Lower leg skin (tissue), 3 donors: ENCODE measurements around the gene BABAM2.

Experiments
- POLR2A ChIP-seq, 2 donors: fragments of 450-650 bp; IDR thresholded peaks; one replicate each; pipeline ENCODE4 v1.6.1; 2016 to 2017; ENCODE audit warnings: antibody characterized with exemption in 2 of 2, mild to moderate bottlenecking in 1 of 2, moderate library complexity in 1 of 2
- TF ChIP-seq, protein P1 (sequence below), 3 donors: fragments of 450-650 bp; IDR thresholded peaks; one replicate each; pipeline ENCODE4 v1.5.1; 2016; ENCODE audit warnings: antibody characterized with exemption in 3 of 3, mild to moderate bottlenecking in 3 of 3, moderate library complexity in 2 of 3

GRCh38 chr2:28322456-28322855 lies 431.9 kb downstream of the BABAM2 start:
- TF ChIP-seq, protein P1, sequence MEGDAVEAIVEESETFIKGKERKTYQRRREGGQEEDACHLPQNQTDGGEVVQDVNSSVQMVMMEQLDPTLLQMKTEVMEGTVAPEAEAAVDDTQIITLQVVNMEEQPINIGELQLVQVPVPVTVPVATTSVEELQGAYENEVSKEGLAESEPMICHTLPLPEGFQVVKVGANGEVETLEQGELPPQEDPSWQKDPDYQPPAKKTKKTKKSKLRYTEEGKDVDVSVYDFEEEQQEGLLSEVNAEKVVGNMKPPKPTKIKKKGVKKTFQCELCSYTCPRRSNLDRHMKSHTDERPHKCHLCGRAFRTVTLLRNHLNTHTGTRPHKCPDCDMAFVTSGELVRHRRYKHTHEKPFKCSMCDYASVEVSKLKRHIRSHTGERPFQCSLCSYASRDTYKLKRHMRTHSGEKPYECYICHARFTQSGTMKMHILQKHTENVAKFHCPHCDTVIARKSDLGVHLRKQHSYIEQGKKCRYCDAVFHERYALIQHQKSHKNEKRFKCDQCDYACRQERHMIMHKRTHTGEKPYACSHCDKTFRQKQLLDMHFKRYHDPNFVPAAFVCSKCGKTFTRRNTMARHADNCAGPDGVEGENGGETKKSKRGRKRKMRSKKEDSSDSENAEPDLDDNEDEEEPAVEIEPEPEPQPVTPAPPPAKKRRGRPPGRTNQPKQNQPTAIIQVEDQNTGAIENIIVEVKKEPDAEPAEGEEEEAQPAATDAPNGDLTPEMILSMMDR (IDR thresholded peaks at IDR 0.05) = no peak
- TF ChIP-seq POLR2A (IDR thresholded peaks at IDR 0.05) = no peak
